IPS-18c (cell line): ENCODE measurements around the gene ARRDC1.
"Not testable (repeated sequence)": the region's sequence is repeated elsewhere in the genome, so short reads cannot be mapped to it uniquely, and the experiment has no call there.

Source experiments
- H3K4me3 ChIP-seq: 2 replicates; pipeline ENCODE4 v1.7.0; 2013; ENCODE audit warnings: low read depth, mild to moderate bottlenecking, low read length, moderate library complexity; ENCODE audit not compliant: insufficient read depth
- H3K9me3 ChIP-seq: one replicate; pipeline ENCODE4 v1.6.1; 2013; ENCODE audit warnings: mild to moderate bottlenecking, low read length, moderate library complexity; ENCODE audit not compliant: control insufficient read depth, insufficient read depth

ARRDC1 gene

GRCh38 chr9:137620581-137620980 is 15.1 kb downstream of the ARRDC1 start:
- no peak overlapping the region for H3K4me3 ChIP-seq
- H3K9me3 ChIP-seq: no peaks in the 10 kb centered on the region

DNA sequence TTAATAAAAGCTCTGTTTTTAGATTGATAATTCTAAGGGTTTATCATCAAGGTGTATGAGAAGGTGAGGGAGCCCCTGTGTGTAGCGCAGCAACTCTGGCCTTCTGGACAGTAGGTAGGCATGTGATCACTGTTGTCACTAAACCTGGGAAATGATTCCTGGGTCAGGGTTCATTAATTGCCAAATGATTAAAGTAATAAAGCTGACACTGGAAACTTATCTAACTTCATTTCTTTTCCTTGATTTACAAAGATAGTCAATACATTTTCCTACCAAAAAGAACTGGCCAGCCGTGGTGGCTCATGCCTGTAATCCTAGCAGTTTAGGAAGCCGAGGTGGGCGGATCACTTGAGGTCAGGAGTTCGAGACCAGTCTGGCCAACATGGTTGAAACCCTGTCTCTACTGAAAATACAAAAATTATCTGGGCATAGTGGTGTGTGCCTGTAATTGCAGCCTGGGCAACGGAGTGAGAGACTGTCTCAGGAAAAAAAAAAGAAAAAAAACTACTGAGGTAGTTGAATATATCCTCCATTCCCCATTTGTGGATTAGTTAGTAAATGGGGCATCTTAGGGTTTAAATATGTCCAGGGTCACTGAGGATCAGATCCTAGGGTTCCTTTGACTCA is 15.8 kb downstream of the ARRDC1 start:
- Histone ChIP-seq H3K9me3 (no peaks in the 10 kb centered on the region), H3K4me3 (no peak overlapping the region)

DNA sequence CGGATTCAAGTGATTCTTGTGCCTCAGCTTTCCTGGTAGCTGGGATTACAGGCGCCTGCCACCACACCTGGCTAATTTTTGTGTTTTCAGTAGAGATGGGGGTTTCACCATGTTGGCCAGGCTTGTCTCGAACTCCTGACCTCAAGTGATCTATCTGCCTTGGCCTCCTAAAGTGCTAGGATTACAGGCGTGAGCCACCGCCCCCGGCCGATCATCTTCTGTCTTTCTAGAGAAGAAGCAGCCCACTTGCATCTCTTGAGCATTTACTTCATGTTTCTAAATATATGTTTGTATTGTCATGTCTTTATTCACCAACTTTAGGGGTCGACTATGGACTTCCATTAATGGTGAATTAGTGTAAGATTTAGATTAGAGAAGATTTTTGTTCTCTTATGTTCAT is 16.7 kb downstream of the ARRDC1 start:
- not testable (repeated sequence) for H3K9me3 ChIP-seq, H3K4me3 ChIP-seq

- no peak overlapping the region for H3K4me3 ChIP-seq
- H3K9me3 ChIP-seq: no peaks in the 10 kb centered on the region
These were observed 21.0 kb downstream of the ARRDC1 start for GRCh38 chr9:137626464-137626863.

GRCh38 chr9:137627406-137627805 is 21.9 kb downstream of the ARRDC1 start:
- not testable (repeated sequence) for H3K9me3 ChIP-seq, H3K4me3 ChIP-seq

DNA sequence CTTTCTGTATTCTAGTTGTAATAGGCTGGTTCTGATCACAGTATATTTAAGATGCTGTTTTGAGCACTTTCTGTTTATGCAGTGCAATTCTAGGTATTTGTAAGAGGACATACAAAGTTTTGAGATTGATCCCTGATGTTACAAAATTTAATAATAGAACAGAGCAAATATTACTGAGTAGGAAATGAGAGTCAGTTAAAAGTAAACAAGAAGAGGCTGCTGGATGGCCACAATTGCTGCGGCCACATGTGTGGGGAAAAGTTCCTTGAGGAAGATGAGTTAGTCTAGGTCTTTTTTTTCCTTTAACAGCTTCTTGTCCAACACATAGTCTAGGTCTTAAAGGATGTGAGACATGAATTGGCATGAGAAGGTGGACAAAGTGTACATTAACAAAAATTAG is 24.6 kb downstream of the ARRDC1 start:
- Histone ChIP-seq H3K9me3 (no peaks in the 10 kb centered on the region), H3K4me3 (no peak overlapping the region)

GRCh38 chr9:137630679-137631078 is 25.2 kb downstream of the ARRDC1 start:
- H3K4me3 ChIP-seq: no peak overlapping the region
- no peaks in the 10 kb centered on the region for H3K9me3 ChIP-seq

- Histone ChIP-seq H3K9me3 (no peaks in the 10 kb centered on the region), H3K4me3 (no peak overlapping the region)
These were observed 26.1 kb downstream of the ARRDC1 start for GRCh38 chr9:137631345-137632229.

DNA sequence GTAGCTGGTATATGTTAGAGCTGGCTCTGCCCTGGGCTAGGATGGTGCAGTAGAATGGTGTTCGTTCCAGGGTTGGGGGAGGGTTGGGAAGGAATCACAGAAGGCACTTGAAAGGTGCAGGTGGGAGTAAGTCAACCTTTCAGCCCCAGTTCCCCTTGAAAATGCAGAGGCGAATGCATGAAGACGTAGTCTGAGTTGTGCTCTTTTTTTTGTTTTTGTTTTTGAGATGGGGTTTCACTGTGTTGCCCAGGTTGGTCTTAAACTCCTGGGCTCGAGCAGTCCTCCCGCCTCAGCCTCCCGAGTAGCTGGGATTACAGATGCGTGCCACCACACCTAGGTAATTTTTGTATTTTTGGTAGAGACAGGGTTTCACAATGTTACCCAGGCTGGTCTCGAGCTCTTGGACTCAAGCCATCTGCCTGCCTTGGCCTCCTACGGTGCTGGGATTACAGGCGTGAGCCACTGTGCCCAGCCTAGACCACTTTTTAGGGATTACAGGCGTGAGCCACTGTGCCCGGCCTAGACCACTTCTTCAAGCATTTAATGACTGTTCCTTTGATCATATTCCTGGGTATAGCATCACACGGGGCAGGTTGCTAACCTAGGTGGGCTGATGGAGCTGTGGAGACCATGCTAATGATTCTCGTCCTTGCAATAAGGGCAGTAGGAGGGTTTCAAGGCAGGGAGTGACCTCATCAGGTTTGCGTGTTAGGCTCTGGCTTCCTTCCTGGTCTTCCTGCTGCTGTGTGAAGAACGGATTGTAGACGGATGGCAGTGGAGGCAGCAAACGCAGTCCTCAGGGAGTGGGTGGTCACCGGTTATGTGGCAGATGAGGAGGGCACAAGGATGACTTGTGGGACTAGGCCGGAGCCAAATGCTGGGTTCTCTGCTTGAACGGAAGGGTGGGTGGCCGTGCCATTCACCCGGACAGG is 27.0 kb downstream of the ARRDC1 start:
- Histone ChIP-seq H3K9me3 (no peaks in the 10 kb centered on the region), H3K4me3 (no peak overlapping the region)

DNA sequence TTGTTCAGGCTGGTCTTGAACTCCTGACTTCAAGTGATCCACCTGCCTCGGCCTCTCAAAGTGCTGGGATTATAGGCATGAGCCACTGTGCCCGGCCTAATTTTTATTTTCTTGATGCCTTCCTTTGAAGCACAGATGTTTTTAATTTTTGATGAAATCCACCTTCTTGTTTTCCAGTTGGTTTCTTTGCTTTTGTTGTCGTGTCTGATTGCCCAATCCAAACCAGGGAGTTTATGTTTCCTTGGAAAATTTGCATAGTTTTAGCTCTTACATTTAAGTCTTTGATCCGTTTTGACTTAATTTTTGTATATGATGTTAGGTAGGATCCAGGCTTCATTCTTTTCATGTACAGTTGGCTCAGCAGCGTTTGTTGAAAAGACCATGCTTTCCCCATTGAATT is 28.5 kb downstream of the ARRDC1 start:
- no peak overlapping the region for H3K4me3 ChIP-seq
- no peaks in the 10 kb centered on the region for H3K9me3 ChIP-seq

- no peak overlapping the region for H3K4me3 ChIP-seq
- H3K9me3 ChIP-seq: no peaks in the 10 kb centered on the region
These were observed 33.2 kb downstream of the ARRDC1 start for GRCh38 chr9:137638680-137639079.

DNA sequence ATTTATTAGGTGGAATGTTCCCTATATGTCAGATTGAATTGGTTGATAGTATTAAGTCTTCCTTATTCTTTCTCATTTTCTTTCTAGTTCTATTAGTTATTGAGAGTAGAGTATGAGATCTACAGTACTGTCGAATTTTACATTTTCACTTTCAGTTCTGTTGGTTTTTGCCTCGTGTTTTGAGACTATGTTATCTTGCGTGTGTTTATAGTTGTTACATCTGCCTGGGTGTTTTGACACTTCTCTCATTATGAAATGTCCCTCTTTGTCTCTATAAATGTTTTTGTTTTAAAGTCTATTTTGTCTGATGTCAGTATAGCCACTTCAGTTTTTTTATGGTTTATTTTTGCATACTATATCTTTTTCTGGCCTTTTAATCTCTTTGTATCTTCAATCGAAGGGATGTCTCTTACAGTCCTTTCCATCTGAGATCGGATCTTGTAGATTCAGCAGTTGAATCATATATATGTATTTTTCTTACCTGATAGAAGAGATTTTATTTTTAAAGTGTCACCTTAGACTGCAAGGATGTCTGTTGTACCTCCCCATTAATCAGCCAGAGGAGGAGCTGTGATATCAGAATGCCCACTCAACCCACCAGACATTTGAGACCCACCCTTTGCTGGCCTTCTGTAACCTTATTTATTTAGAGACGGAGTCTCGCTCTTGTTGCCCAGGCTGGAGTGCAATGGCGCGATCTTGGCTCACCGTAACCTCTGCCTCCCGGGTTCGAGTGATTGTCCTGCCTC is 34.0 kb downstream of the ARRDC1 start:
- Histone ChIP-seq H3K4me3 (no peak overlapping the region), H3K9me3 (no peaks in the 10 kb centered on the region)

DNA sequence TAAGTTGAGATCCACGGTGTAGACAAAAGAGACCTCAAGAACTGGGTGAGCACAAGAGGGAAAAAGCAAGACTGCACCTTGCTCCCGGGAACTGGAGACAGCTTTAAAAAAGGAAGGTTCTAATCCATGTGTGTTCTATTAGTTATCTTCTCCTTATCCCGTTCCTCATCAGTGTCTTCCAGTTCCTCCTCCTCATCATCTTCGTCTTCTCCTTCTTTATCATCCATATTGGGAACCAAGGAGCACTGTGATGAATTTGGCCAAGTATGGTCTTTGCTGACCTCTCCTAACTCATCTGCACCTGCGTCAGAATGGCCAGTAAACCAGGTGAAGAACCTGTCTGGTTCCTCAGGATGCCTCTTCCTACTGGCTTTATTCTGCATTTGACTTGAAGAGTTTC is 35.4 kb downstream of the ARRDC1 start:
- H3K9me3 ChIP-seq: no peaks in the 10 kb centered on the region
- H3K4me3 ChIP-seq: no peak overlapping the region

DNA sequence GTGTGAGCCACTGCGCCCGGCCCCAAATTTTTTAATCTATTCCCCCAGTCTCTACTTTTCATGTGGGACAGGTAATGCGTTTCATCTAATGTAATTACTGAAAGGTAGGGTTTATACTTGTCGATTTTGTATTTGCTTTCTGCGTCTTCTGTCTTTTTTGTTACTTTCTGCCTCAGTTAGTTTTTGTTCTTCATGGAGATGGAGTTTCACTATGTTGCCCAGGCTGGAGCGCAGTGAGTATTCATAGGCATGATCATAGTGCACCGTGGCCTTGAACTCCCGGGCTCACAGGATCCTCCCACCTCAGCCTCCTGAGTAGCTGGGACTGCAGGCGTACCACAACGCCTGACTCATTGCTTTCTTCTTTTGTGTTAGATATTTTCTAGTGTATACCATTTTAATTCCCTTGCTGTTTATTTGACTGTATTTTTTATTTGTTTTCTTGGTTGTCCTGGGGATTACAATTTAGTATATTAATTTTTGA is 36.7 kb downstream of the ARRDC1 start:
- no peaks in the 10 kb centered on the region for H3K9me3 ChIP-seq
- H3K4me3 ChIP-seq: no peak overlapping the region

DNA sequence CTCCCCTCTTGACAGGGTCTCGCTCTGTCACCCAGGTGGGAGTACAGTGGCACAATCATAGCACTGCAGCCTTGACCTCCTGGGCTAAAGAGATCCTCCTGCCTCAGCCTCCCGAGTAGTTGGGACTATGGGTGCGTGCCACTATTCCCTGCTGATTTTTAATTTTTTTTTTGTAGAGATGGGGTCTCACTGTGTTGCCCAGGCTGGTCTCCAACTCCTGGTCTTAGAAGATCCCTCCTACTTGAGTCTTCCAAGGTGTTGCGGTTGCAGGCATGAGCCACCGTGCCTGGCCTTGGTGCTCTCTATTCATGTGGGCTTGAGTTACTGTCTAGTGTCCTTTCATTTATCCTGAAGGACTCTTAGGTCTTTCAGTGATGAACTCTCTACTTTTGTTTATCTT is 37.4 kb downstream of the ARRDC1 start:
- H3K9me3 ChIP-seq: no peaks in the 10 kb centered on the region

DNA sequence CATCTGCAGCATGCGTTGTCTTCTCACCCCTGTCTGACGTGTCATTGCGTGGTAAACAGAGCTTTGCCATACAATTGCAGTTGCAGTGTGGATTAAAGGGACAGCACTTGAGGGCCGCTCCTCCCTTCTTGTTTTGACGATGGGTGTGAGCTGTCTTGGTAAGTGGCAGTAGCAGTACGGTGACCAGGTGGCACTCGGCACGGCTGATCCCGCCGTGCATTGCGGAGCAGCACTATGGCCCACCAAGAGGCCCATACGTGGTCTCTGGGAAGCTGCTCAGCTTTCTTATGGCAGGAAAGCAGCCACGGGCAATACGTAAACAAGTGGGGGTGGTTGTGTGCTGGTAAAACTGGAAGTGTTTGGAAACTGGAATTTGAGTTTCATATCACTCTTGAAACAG is 38.4 kb downstream of the ARRDC1 start:
- H3K9me3 ChIP-seq: no peaks in the 10 kb centered on the region
- no peak overlapping the region for H3K4me3 ChIP-seq

More for the DNA sequence above, 37.4 kb downstream of the ARRDC1 start:
- H3K4me3 ChIP-seq: no peak overlapping the region

GRCh38 chr9:137645211-137645610 is 39.7 kb downstream of the ARRDC1 start:
- no peak overlapping the region for H3K4me3 ChIP-seq
- H3K9me3 ChIP-seq: no peaks in the 10 kb centered on the region
